Endodermal cell (in vitro differentiated cells): ENCODE measurements around the gene OR5A2. TPM values are rescaled to one million over a fixed set of nuclear protein-coding genes. Genes with fewer than 3 reads are reported as not detected.
"Not testable (repeated sequence)": the region's sequence is repeated elsewhere in the genome, so short reads cannot be mapped to it uniquely, and the experiment has no call there.

ENCODE experiments used
- DNase-seq: peaks from one replicate; pipeline ENCODE4 v3.0.0-alpha.2; 2017
- H3K27ac ChIP-seq: 2 replicates; pipeline ENCODE4 v1.5.1; 2013; ENCODE audit warnings: mild to moderate bottlenecking, low read depth, low read length, moderate library complexity
- H3K27me3 ChIP-seq: 2 replicates; pipeline ENCODE4 v1.6.1; 2013; ENCODE audit warnings: mild to moderate bottlenecking, low read length, moderate library complexity; ENCODE audit not compliant: insufficient read depth, control insufficient read depth, poor library complexity, severe bottlenecking
- H3K36me3 ChIP-seq: 2 replicates; pipeline ENCODE4 v1.7.0; 2013; ENCODE audit warnings: mild to moderate bottlenecking, low read length, moderate library complexity; ENCODE audit not compliant: control insufficient read depth, insufficient read depth
- H3K4me1 ChIP-seq: one replicate; pipeline ENCODE4 v1.7.0; 2013; ENCODE audit warnings: low read length; ENCODE audit not compliant: control insufficient read depth, insufficient read depth
- H3K4me3 ChIP-seq: 2 replicates; pipeline ENCODE4 v1.5.1; 2013; ENCODE audit warnings: mild to moderate bottlenecking, low read length, moderate library complexity
- H3K9ac ChIP-seq: 2 replicates; pipeline ENCODE4 v1.6.1; 2013; ENCODE audit warnings: mild to moderate bottlenecking, low read length, moderate library complexity; ENCODE audit not compliant: poor library complexity, severe bottlenecking; ENCODE audit errors: extremely low read depth
- H3K9me3 ChIP-seq: 2 replicates; pipeline ENCODE4 v1.6.1; 2013; ENCODE audit warnings: mild to moderate bottlenecking, low read length, moderate library complexity; ENCODE audit not compliant: control insufficient read depth
- H3K27ac Mint-ChIP-seq: 2 replicates; pipeline ENCODE4 v1.8.0; 2020; ENCODE audit warnings: mixed read lengths
- H3K27me3 Mint-ChIP-seq: 2 replicates; pipeline ENCODE4 v1.8.0; 2021; ENCODE audit warnings: mild to moderate bottlenecking, mixed read lengths; ENCODE audit not compliant: insufficient read depth
- H3K36me3 Mint-ChIP-seq: 2 replicates; pipeline ENCODE4 v1.8.0; 2020; ENCODE audit warnings: low read depth, mixed read lengths
- H3K4me1 Mint-ChIP-seq: 2 replicates; pipeline ENCODE4 v1.8.0; 2020; ENCODE audit warnings: mixed read lengths
- H3K4me3 Mint-ChIP-seq: 2 replicates; pipeline ENCODE4 v1.8.0; 2020; ENCODE audit warnings: mild to moderate bottlenecking, moderate library complexity, mixed read lengths
- H3K9me3 Mint-ChIP-seq: 2 replicates; pipeline ENCODE4 v1.8.0; 2020; ENCODE audit warnings: mild to moderate bottlenecking, mixed read lengths
- WGBS, 2 experiments: methylation state at CpG; one replicate each; pipeline versions ENCODE4 v1.1.5 to v1.1.7; 2013; ENCODE audit warnings: missing lambda C conversion rate in 2 of 2, mixed read lengths in 1 of 2; ENCODE audit not compliant: insufficient coverage in 1 of 2, insufficient read length in 1 of 2; 5-methylcytosine and 5-hydroxymethylcytosine counted together
- total RNA-seq, 2 donors: library from RNA; stranded (reverse); fragmentation: NEBNext Ultra II Directional in 1 of 2; extraction: Animal tissue kit (Norgen Biotek cat#: 25700) in 1 of 2; gene quantifications; 2 replicates in 1 of 2; 3 replicates in 1 of 2; pipeline ENCODE4 v1.2.1, GENCODE V29; 2021
- TF ChIP-seq, protein P1 (sequence below): fragments of 200-600 bp; sonication (generic); conservative IDR thresholded peaks from 2 replicates; pipeline ENCODE4 v1.5.0; 2021; ENCODE audit warnings: antibody characterized with exemption, mild to moderate bottlenecking

OR5A2 gene
- total RNA-seq, 2 donors from 2014 or later: not detected

GRCh38 chr11:59448484-59448883, 22.3 kb upstream of the OR5A2 start:
- no peaks in the 10 kb centered on the region for H3K4me1 ChIP-seq
- H3K27me3 ChIP-seq: no peaks in the 10 kb centered on the region
- H3K4me3 Mint-ChIP-seq: no peak overlapping the region
- no peaks in the 10 kb centered on the region for H3K4me1 Mint-ChIP-seq
- no peaks in the 10 kb centered on the region for H3K36me3 Mint-ChIP-seq
- H3K9ac ChIP-seq: no peak overlapping the region
- no peak overlapping the region for H3K27ac Mint-ChIP-seq
- H3K27me3 Mint-ChIP-seq: peaks cover 2% of the 10 kb centered on the region
- 60 to 83% methylated on average over 1 to 2 of the region's 2 CpGs for WGBS, 2 experiments
- H3K27ac ChIP-seq: no peak overlapping the region
- no peaks in the 10 kb centered on the region for H3K36me3 ChIP-seq
- DNase-seq: no peak
- H3K9me3 Mint-ChIP-seq: peaks cover 14% of the 10 kb centered on the region
- no peaks in the 10 kb centered on the region for H3K9me3 ChIP-seq
- TF ChIP-seq, protein P1, sequence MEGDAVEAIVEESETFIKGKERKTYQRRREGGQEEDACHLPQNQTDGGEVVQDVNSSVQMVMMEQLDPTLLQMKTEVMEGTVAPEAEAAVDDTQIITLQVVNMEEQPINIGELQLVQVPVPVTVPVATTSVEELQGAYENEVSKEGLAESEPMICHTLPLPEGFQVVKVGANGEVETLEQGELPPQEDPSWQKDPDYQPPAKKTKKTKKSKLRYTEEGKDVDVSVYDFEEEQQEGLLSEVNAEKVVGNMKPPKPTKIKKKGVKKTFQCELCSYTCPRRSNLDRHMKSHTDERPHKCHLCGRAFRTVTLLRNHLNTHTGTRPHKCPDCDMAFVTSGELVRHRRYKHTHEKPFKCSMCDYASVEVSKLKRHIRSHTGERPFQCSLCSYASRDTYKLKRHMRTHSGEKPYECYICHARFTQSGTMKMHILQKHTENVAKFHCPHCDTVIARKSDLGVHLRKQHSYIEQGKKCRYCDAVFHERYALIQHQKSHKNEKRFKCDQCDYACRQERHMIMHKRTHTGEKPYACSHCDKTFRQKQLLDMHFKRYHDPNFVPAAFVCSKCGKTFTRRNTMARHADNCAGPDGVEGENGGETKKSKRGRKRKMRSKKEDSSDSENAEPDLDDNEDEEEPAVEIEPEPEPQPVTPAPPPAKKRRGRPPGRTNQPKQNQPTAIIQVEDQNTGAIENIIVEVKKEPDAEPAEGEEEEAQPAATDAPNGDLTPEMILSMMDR: no peak
- H3K4me3 ChIP-seq: no peak overlapping the region

GRCh38 chr11:59445624-59446023, 19.4 kb upstream of the OR5A2 start:
- H3K27ac ChIP-seq, H3K9ac ChIP-seq, H3K27ac Mint-ChIP-seq, DNase-seq, H3K4me1 ChIP-seq, H3K36me3 Mint-ChIP-seq, H3K4me3 Mint-ChIP-seq, H3K9me3 ChIP-seq, H3K4me3 ChIP-seq, H3K27me3 ChIP-seq, H3K4me1 Mint-ChIP-seq, H3K36me3 ChIP-seq, H3K27me3 Mint-ChIP-seq: not testable (repeated sequence)
- 100% methylated on average over 1 of the region's 1 CpG; no CpG with 5 or more reads in 1 of the 2 experiments for WGBS, 2 experiments
- H3K9me3 Mint-ChIP-seq: peaks cover 14% of the 10 kb centered on the region

- Histone ChIP-seq H3K9ac (no peak overlapping the region), H3K9me3 (no peaks in the 10 kb centered on the region), H3K36me3 (no peaks in the 10 kb centered on the region), H3K27ac (no peak overlapping the region), H3K27me3 (no peaks in the 10 kb centered on the region), H3K4me3 (no peak overlapping the region), H3K4me1 (no peaks in the 10 kb centered on the region)
- TF ChIP-seq, protein P1: no peak
- WGBS, 2 experiments: 87 to 92% methylated on average over 4 to 7 of the region's 7 CpGs
- no peak for DNase-seq
- Mint-ChIP-seq H3K27me3 (no peaks in the 10 kb centered on the region), H3K4me3 (no peak overlapping the region), H3K4me1 (peaks cover 5% of the 10 kb centered on the region), H3K9me3 (no peaks in the 10 kb centered on the region), H3K27ac (no peak overlapping the region), H3K36me3 (no peaks in the 10 kb centered on the region)
Measured at GRCh38 chr11:59437770-59438169, 11.6 kb upstream of the OR5A2 start.

GRCh38 chr11:59436169-59436568, 10.0 kb upstream of the OR5A2 start, which contains the start of gene OR5A1:
Gene OR5A1, plus strand, starts transcription at chr11:59436469. Its CDS starts 6,700 bp downstream, at chr11:59443169.
- H3K27me3 Mint-ChIP-seq: peaks cover 3% of the 10 kb centered on the region
- H3K27ac Mint-ChIP-seq: no peak within 1 kb of the TSS

More at GRCh38 chr11:59436169-59436568, 10.0 kb upstream of the OR5A2 start, which contains the start of gene OR5A1:
- Mint-ChIP-seq H3K4me3 (no peak within 1 kb of the TSS), H3K36me3 (no peaks in the 10 kb centered on the region), H3K9me3 (no peaks in the 10 kb centered on the region), H3K4me1 (peaks cover 5% of the 10 kb centered on the region)
- Histone ChIP-seq H3K4me1 (no peaks in the 10 kb centered on the region), H3K27me3 (no peaks in the 10 kb centered on the region), H3K9me3 (no peaks in the 10 kb centered on the region), H3K36me3 (no peaks in the 10 kb centered on the region), H3K4me3 (no peak within 1 kb of the TSS), H3K9ac (no peak within 1 kb of the TSS), H3K27ac (no peak within 1 kb of the TSS)
- TF ChIP-seq, protein P1: no peak
- WGBS, 2 experiments: 74 to 76% methylated on average over 2 to 3 of the region's 3 CpGs
- no peak for DNase-seq
